ENCODE results near the gene FCRL6. TPM values are rescaled to one million over a fixed set of nuclear protein-coding genes. Genes with fewer than 3 reads are reported as not detected.

The FCRL6 gene
- total RNA-seq, 1 donor from 2014 or later, result not detected

DNA sequence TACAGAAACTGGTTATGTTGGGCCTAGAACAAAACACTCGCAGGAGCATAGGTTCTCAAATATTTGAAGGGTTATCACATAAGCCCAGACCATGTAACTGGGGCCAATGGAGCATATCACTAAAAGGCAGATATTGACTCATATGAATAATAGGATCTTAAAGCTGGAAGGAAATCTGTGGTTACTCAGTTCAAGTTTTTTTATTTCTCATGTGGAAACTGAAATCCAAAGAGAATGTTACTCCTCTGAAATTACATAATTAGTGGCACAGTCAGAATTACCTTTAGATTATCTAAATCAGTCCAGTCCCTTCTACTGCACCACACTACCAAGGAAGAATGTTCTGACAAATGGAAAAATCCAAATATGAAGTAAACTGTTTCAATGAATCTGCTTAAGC is 36.6 kb downstream of the FCRL6 start:
- Histone ChIP-seq H3K27ac (ENCODE audit: low read depth, low read length) (no peak overlapping the region), H3K36me3 (ENCODE audit: insufficient read depth, low read length) (no peaks in the 10 kb centered on the region), H3K9ac (ENCODE audit: low read length) (no peak overlapping the region), H3K4me2 (ENCODE audit: low read length) (no peak overlapping the region), H4K20me1 (ENCODE audit: insufficient read depth, low read length) (no peaks in the 10 kb centered on the region), H2AFZ (ENCODE audit: low read depth, low read length) (no peak overlapping the region), H3K27me3 (ENCODE audit: insufficient read depth, low read length) (no peaks in the 10 kb centered on the region), H3K4me1 (ENCODE audit: insufficient read depth, low read length) (no peaks in the 10 kb centered on the region), H3K9me3 (ENCODE audit: insufficient read depth, low read depth, low read length) (no peaks in the 10 kb centered on the region), H3K79me2 (ENCODE audit: insufficient read depth, low read length) (no peaks in the 10 kb centered on the region), H3K4me3 (ENCODE audit: insufficient read depth, low read depth, low read length) (no peak overlapping the region)
- TF ChIP-seq, protein P1, sequence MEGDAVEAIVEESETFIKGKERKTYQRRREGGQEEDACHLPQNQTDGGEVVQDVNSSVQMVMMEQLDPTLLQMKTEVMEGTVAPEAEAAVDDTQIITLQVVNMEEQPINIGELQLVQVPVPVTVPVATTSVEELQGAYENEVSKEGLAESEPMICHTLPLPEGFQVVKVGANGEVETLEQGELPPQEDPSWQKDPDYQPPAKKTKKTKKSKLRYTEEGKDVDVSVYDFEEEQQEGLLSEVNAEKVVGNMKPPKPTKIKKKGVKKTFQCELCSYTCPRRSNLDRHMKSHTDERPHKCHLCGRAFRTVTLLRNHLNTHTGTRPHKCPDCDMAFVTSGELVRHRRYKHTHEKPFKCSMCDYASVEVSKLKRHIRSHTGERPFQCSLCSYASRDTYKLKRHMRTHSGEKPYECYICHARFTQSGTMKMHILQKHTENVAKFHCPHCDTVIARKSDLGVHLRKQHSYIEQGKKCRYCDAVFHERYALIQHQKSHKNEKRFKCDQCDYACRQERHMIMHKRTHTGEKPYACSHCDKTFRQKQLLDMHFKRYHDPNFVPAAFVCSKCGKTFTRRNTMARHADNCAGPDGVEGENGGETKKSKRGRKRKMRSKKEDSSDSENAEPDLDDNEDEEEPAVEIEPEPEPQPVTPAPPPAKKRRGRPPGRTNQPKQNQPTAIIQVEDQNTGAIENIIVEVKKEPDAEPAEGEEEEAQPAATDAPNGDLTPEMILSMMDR (IDR thresholded peaks at IDR 0.05; ENCODE audit: insufficient read depth, low read depth, low read length), result no peak
- no peak for TF ChIP-seq EZH2 (IDR thresholded peaks at IDR 0.05; ENCODE audit: insufficient read depth, low read length)
- no peak overlapping the region for H3K4me3 Mint-ChIP-seq (ENCODE audit: unreplicated experiment)
- H3K27me3 Mint-ChIP-seq (ENCODE audit: low read depth, unreplicated experiment), result peaks cover 11% of the 10 kb centered on the region
- FAIRE-seq (no peak), DNase-seq (ENCODE audit: low read depth) (peak; percentile 26)
- H3K4me1 Mint-ChIP-seq (ENCODE audit: low read depth, unreplicated experiment), result peaks cover 7% of the 10 kb centered on the region
- no peak overlapping the region for H3K27ac Mint-ChIP-seq (ENCODE audit: unreplicated experiment)
- peaks cover 8% of the 10 kb centered on the region for H3K36me3 Mint-ChIP-seq (ENCODE audit: low read depth, unreplicated experiment)
- peaks cover 2% of the 10 kb centered on the region for H3K9me3 Mint-ChIP-seq (ENCODE audit: unreplicated experiment)

DNA sequence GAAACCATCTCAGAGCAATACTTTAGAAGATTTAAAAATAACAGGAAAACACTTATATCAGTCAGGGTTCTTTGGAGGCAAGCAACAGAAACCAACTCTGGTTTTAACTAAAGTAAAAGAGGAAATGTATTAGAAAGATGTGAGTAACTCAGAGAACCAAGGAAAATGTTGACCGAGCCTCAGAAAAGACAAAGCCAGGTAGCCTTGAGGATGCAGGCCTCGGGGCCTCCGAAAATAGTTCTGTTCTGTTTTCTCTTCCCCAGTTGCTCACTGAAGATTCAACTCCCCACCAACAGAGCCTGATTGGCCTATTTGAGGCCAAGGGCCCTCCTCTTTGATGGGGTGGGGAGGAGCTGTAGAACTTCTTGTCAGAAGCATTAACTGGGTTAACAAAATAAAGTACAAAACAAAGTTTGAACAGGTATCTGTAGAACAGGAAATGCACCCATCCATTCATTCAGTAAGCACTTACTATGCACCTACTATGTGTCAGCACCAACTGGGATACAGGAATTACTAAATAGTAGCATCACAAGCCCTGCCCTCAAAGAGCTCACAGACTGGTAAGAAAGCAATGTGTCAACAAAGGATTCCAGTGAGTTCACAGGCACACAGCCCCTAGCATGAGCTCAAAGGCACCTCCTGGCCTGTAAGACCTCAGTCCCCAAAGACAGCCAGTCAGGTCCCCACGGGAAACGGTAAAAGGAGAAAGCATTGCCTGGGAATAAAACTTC is 37.1 kb downstream of the FCRL6 start:
- TF ChIP-seq EZH2 (IDR thresholded peaks at IDR 0.05; ENCODE audit: insufficient read depth, low read length), result no peak
- Mint-ChIP-seq H3K4me3 (ENCODE audit: unreplicated experiment) (no peak overlapping the region), H3K9me3 (ENCODE audit: unreplicated experiment) (peaks cover 5% of the 10 kb centered on the region)

DNA sequence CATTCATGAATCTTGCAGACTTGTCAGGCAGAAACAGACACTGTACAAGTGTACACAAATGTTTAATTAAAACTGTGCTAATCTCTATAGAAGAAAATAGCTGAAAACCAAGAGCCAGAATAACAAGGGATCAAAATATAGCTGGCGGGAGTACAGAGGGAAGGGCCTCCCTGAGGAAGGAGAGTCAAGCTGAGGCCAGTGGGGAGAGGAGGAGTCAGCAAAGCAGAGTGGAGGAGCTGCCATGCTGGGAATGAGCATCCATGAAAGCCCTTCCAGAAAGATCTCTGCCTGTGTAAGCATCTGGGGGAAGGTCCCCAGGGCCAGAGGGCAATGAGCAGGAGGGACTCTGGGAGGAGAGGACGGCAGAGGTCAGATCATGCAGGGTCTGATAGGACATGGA is 39.6 kb downstream of the FCRL6 start:
- no peak overlapping the region for H3K9ac ChIP-seq (ENCODE audit: low read length)
- no peak overlapping the region for H3K4me2 ChIP-seq (ENCODE audit: low read length)
- FAIRE-seq (no peak), DNase-seq (ENCODE audit: low read depth) (no peak)
- no peak for TF ChIP-seq EZH2 (IDR thresholded peaks at IDR 0.05; ENCODE audit: insufficient read depth, low read length)
- H2AFZ ChIP-seq (ENCODE audit: low read depth, low read length), result no peak overlapping the region
- Mint-ChIP-seq H3K27me3 (ENCODE audit: low read depth, unreplicated experiment) (peaks cover 12% of the 10 kb centered on the region), H3K4me3 (ENCODE audit: unreplicated experiment) (no peak overlapping the region), H3K9me3 (ENCODE audit: unreplicated experiment) (peaks cover 9% of the 10 kb centered on the region), H3K4me1 (ENCODE audit: low read depth, unreplicated experiment) (peaks cover 14% of the 10 kb centered on the region), H3K27ac (ENCODE audit: unreplicated experiment) (no peak overlapping the region), H3K36me3 (ENCODE audit: low read depth, unreplicated experiment) (peaks cover 6% of the 10 kb centered on the region)
- H3K27ac ChIP-seq (ENCODE audit: low read depth, low read length), result no peak overlapping the region
- H3K9me3 ChIP-seq (ENCODE audit: insufficient read depth, low read depth, low read length), result no peaks in the 10 kb centered on the region
- no peak overlapping the region for H3K4me3 ChIP-seq (ENCODE audit: insufficient read depth, low read depth, low read length)
- H3K27me3 ChIP-seq (ENCODE audit: insufficient read depth, low read length), result no peaks in the 10 kb centered on the region
- no peaks in the 10 kb centered on the region for H3K36me3 ChIP-seq (ENCODE audit: insufficient read depth, low read length)
- no peaks in the 10 kb centered on the region for H3K79me2 ChIP-seq (ENCODE audit: insufficient read depth, low read length)
- H3K4me1 ChIP-seq (ENCODE audit: insufficient read depth, low read length), result no peaks in the 10 kb centered on the region
- no peaks in the 10 kb centered on the region for H4K20me1 ChIP-seq (ENCODE audit: insufficient read depth, low read length)

More for the DNA sequence above, 37.1 kb downstream of the FCRL6 start:
- Histone ChIP-seq H3K4me2 (ENCODE audit: low read length) (no peak overlapping the region), H3K27me3 (ENCODE audit: insufficient read depth, low read length) (no peaks in the 10 kb centered on the region), H3K36me3 (ENCODE audit: insufficient read depth, low read length) (no peaks in the 10 kb centered on the region), H3K27ac (ENCODE audit: low read depth, low read length) (no peak overlapping the region), H3K4me3 (ENCODE audit: insufficient read depth, low read depth, low read length) (no peak overlapping the region), H4K20me1 (ENCODE audit: insufficient read depth, low read length) (no peaks in the 10 kb centered on the region), H3K9me3 (ENCODE audit: insufficient read depth, low read depth, low read length) (no peaks in the 10 kb centered on the region), H3K4me1 (ENCODE audit: insufficient read depth, low read length) (no peaks in the 10 kb centered on the region), H2AFZ (ENCODE audit: low read depth, low read length) (no peak overlapping the region), H3K79me2 (ENCODE audit: insufficient read depth, low read length) (no peaks in the 10 kb centered on the region), H3K9ac (ENCODE audit: low read length) (no peak overlapping the region)
- peaks cover 11% of the 10 kb centered on the region for H3K27me3 Mint-ChIP-seq (ENCODE audit: low read depth, unreplicated experiment)
- DNase-seq (ENCODE audit: low read depth) (no peak), FAIRE-seq (no peak)
- H3K36me3 Mint-ChIP-seq (ENCODE audit: low read depth, unreplicated experiment), result peaks cover 8% of the 10 kb centered on the region
- H3K4me1 Mint-ChIP-seq (ENCODE audit: low read depth, unreplicated experiment), result peaks cover 7% of the 10 kb centered on the region
- H3K27ac Mint-ChIP-seq (ENCODE audit: unreplicated experiment), result no peak overlapping the region

All from astrocyte (in vitro differentiated cells and primary cell).